OCI-LY3 (cell line): ENCODE data around the gene KBTBD4.

Source experiments
- H2AFZ ChIP-seq: fragments of 200-600, 300-600 bp; shearing (Covaris generic); 2 replicates; pipeline ENCODE4 v1.6.0; 2014; ENCODE audit warnings: antibody characterized with exemption, low read depth, low read length
- H3K27ac ChIP-seq: fragments of 200-600, 300-600 bp; sonication (generic); 2 replicates; pipeline ENCODE4 v1.5.1; 2014; ENCODE audit warnings: mild to moderate bottlenecking, low read length, moderate library complexity, mixed read lengths
- H3K27me3 ChIP-seq: fragments of 200-600, 300-600 bp; sonication (generic); 2 replicates; pipeline ENCODE4 v1.6.1; 2014; ENCODE audit warnings: low read depth, low read length, mixed read lengths
- H3K36me3 ChIP-seq: fragments of 200-600, 300-600 bp; sonication (generic); replicated peaks from 2 replicates; pipeline ENCODE3; 2014; ENCODE audit warnings: low read depth, low read length, mixed read lengths
- H3K4me1 ChIP-seq: fragments of 300-600, 200-600 bp; sonication (generic); 2 replicates; pipeline ENCODE4 v1.6.1; 2014; ENCODE audit warnings: low read length, mixed read lengths
- H3K4me2 ChIP-seq: fragments of 200-600, 300-600 bp; sonication (generic); 2 replicates; pipeline ENCODE4 v1.6.1; 2014; ENCODE audit warnings: low read length, mixed read lengths
- H3K4me3 ChIP-seq: fragments of 300-600, 200-600 bp; sonication (generic); 2 replicates; pipeline ENCODE4 v1.5.1; 2014; ENCODE audit warnings: antibody characterized with exemption, mild to moderate bottlenecking, low read length, moderate library complexity
- H3K79me2 ChIP-seq: fragments of 300-600, 200-600 bp; shearing (Covaris generic); 2 replicates; pipeline ENCODE4 v1.6.1; 2014; ENCODE audit warnings: mild to moderate bottlenecking, low read length, mixed read lengths
- H3K9ac ChIP-seq: fragments of 300-600, 200-600 bp; shearing (Covaris generic); 2 replicates; pipeline ENCODE4 v1.6.0; 2014; ENCODE audit warnings: mild to moderate bottlenecking, low read length, moderate library complexity
- H3K9me3 ChIP-seq: fragments of 200-600, 300-600 bp; shearing (Covaris generic); 2 replicates; pipeline ENCODE4 v1.6.1; 2014; ENCODE audit warnings: low read length, mixed read lengths; ENCODE audit not compliant: insufficient read depth
- H4K20me1 ChIP-seq: fragments of 200-600, 300-600 bp; sonication (generic); 2 replicates; pipeline ENCODE4 v1.6.1; 2016; ENCODE audit warnings: low read length, mixed read lengths; ENCODE audit not compliant: insufficient read depth
- CTCF ChIP-seq: fragments of 200-600, 300-600 bp; sonication (generic); IDR thresholded peaks from 2 replicates; pipeline ENCODE4 v1.5.1; 2014; ENCODE audit warnings: antibody characterized with exemption, low read length, low read depth
- EZH2phosphoT487 ChIP-seq: fragments of 200-600 bp; shearing (Covaris generic); IDR thresholded peaks from 2 replicates; pipeline ENCODE4 v1.6.1; 2018; ENCODE audit warnings: antibody characterized with exemption, mixed run types, low read depth

The KBTBD4 gene

GRCh38 chr11:47593934-47594855 is 15.4 kb upstream of the KBTBD4 start, which contains the start of gene C1QTNF4:
C1QTNF4 (minus strand) TSS chr11:47594411; CDS start chr11:47590810, 3,601 bp downstream.
- TF ChIP-seq CTCF (no peak), EZH2phosphoT487 (no peak)
- no peaks in the 10 kb centered on the region for H3K4me1 ChIP-seq
- no peak within 1 kb of the TSS for H3K4me3 ChIP-seq
- H3K36me3 ChIP-seq = no peaks in the 10 kb centered on the region
- no peak within 1 kb of the TSS for H3K27ac ChIP-seq
- no peaks in the 10 kb centered on the region for H3K27me3 ChIP-seq
- no peak within 1 kb of the TSS for H3K9ac ChIP-seq
- H2AFZ ChIP-seq = no peak within 1 kb of the TSS
- no peaks in the 10 kb centered on the region for H3K79me2 ChIP-seq
- no peaks in the 10 kb centered on the region for H4K20me1 ChIP-seq
- H3K9me3 ChIP-seq = no peaks in the 10 kb centered on the region
- H3K4me2 ChIP-seq = no peak within 1 kb of the TSS

- no peaks in the 10 kb centered on the region for H3K36me3 ChIP-seq
- H3K4me3 ChIP-seq = no peak overlapping the region
- H3K9ac ChIP-seq = no peak overlapping the region
- no peaks in the 10 kb centered on the region for H3K27me3 ChIP-seq
- no peak overlapping the region for H3K4me2 ChIP-seq
- no peaks in the 10 kb centered on the region for H3K9me3 ChIP-seq
- TF ChIP-seq EZH2phosphoT487 = no peak
- no peak for TF ChIP-seq CTCF
- H3K4me1 ChIP-seq = no peaks in the 10 kb centered on the region
- H3K27ac ChIP-seq = no peak overlapping the region
- no peak overlapping the region for H2AFZ ChIP-seq
- H4K20me1 ChIP-seq = no peaks in the 10 kb centered on the region
- H3K79me2 ChIP-seq = no peaks in the 10 kb centered on the region
These were observed 14.7 kb upstream of the KBTBD4 start for GRCh38 chr11:47593492-47593933.

- Histone ChIP-seq H2AFZ (no peak overlapping the region), H3K36me3 (no peaks in the 10 kb centered on the region), H3K9me3 (no peaks in the 10 kb centered on the region), H3K27ac (no peak overlapping the region), H3K4me2 (no peak overlapping the region), H3K4me3 (no peak overlapping the region), H3K4me1 (no peaks in the 10 kb centered on the region), H4K20me1 (no peaks in the 10 kb centered on the region), H3K9ac (no peak overlapping the region), H3K27me3 (no peaks in the 10 kb centered on the region), H3K79me2 (no peaks in the 10 kb centered on the region)
- TF ChIP-seq CTCF = no peak
- TF ChIP-seq EZH2phosphoT487 = no peak
These were observed 14.2 kb upstream of the KBTBD4 start for GRCh38 chr11:47592970-47593369.

GRCh38 chr11:47592251-47592650 is 13.5 kb upstream of the KBTBD4 start:
- H3K9me3 ChIP-seq = no peaks in the 10 kb centered on the region
- H2AFZ ChIP-seq = no peak overlapping the region
- H3K27ac ChIP-seq = no peak overlapping the region
- H3K9ac ChIP-seq = no peak overlapping the region
- no peaks in the 10 kb centered on the region for H3K79me2 ChIP-seq
- no peaks in the 10 kb centered on the region for H3K4me1 ChIP-seq
- no peaks in the 10 kb centered on the region for H4K20me1 ChIP-seq
- no peak overlapping the region for H3K4me2 ChIP-seq
- no peak overlapping the region for H3K4me3 ChIP-seq
- TF ChIP-seq CTCF (no peak), EZH2phosphoT487 (no peak)
- H3K27me3 ChIP-seq = no peaks in the 10 kb centered on the region
- no peaks in the 10 kb centered on the region for H3K36me3 ChIP-seq
